Measurements from ENCODE around the gene RAET1L.
"Not testable (repeated sequence)": the region's sequence is repeated elsewhere in the genome, so short reads cannot be mapped to it uniquely, and the experiment has no call there.

RAET1L gene

DNA sequence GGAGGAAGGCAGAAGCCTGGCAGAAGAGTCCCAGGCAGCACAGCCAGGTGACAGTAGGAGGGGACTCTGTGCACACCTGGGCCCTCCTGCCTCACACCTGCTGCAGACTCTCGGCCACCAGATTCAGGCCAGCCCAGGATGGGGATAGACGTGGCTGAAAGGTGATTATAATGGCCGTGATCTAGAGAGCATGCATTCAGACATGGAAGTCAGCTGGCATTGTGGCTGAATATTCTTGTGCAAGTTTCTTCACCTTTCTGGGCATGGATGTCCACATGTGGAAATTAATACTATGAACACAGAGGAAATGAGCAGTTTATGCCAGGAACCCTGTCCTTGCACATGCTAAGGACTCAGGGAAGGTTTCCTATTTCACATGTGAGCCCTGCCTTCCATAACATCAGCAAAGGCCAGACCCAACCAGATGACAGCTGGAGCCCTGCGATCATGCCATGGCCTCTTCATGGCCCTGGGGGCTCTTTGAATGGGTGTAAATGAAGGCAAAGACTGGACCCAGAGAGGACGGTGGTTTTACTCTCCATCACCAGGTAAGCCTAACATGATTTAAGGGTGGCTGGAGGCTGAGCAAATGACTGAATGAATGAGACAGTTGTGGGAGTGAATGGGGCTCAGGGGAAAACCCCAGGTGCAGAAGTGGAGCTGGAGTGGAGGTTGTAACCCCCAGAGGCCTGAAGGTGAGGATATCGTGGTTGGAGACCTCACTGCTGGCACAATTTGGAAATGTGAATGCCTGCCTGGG is 2.7 kb upstream of the RAET1L start:
- no peak overlapping the region for H3K4me3 ChIP-seq (ENCODE audit: low read depth, low read length)
- no peak for TF ChIP-seq CTCF (IDR thresholded peaks at IDR 0.05; ENCODE audit: insufficient read depth, low read depth, low read length, missing control alignments)
- no peak for DNase-seq (ENCODE audit: low read depth)

DNA sequence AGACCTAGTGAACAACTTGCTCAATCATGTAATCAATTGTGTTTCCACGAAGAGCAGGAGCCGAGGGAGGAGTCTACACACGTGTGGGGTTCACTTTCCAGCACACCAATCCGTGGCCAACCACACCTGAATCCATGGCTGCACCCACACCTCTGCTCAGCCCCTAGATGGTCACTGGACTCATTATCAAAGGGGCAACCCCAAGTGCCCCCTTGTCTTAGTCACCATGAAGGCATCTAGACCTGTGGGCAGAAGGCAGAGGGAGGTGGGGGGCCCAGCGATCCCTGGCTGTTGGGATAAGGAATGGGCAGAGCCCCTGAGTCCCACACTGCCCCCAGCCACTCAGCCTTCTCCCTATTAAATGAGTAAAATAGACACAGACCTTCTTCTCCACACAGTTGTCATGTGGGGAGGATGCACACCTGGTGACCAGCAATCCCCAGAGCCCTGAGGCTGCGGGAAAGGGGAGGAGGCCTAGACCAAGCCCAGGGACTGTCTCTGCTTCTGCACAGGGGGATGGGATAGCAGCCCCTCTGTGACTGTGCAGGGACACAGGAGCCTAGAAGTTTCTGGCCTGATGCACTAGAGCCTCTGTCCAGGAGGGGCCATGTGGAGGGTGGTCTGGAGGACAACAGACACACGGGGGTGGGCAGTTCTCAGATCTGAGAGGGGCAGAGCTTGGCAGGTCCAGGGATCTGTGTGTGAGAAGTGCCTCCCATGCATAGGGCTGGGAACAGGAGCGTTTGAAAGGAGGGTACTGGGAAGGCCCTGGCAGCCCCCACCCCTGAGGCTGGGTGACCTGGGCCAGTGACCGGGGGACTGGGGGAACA is 1.9 kb upstream of the RAET1L start:
- no peak for TF ChIP-seq CTCF (IDR thresholded peaks at IDR 0.05; ENCODE audit: insufficient read depth, low read depth, low read length, missing control alignments)
- no peak overlapping the region for H3K4me3 ChIP-seq (ENCODE audit: low read depth, low read length)
- no peak for DNase-seq (ENCODE audit: low read depth)

DNA sequence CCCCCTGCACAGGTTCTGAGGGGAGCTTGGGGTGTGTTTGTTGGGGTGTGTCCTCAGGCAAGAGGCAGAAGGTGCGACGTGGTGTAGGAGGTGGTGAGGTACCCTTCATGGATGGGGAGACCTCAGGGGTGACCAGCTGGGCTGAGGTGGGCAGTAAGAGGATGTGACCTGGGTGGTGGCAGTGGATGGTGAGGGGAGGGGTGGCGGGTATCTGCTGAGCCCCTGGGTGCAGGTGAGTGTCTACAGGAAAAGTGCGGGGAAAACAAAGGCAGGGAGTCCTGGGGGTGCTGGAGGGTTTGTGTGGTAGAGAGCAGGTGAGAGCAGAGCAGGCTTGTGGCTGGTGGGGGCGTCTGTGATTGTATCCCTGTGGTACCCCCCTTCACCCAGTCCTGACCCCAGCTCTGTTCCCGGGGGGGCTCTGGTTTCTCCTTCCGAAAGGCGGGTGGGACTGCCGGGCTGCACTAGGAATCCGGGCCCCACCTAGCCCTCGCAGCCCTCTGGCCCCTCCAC is 631 bp downstream of the RAET1L start:
- no peak overlapping the region for H3K4me3 ChIP-seq (ENCODE audit: low read depth, low read length)
- no peak for DNase-seq (ENCODE audit: low read depth)
- TF ChIP-seq CTCF (IDR thresholded peaks at IDR 0.05; ENCODE audit: insufficient read depth, low read depth, low read length, missing control alignments): no peak

GRCh38 chr6:150024021-150024420 is 1.3 kb downstream of the RAET1L start:
- H3K4me3 ChIP-seq (ENCODE audit: low read depth, low read length): not testable (repeated sequence)

DNA sequence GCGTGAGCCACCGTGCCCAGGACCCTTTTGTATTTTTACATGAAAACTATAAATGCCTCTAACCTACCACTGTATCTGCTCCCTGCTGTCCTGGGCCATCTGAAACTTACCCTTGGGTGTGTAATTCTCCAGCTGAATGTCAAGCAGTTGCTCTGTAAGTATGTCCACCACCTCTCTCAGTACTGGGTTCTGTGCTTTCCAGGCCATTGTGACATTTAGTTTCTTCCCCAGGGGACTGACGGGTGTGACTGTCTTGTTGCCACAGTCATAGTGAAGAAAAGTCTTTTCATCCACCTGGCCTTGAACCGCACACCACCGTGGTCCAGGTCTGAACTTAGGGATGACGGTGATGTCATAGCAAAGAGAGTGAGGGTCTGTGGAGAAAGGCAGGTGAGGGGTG is 3.5 kb downstream of the RAET1L start:
- not testable (repeated sequence) for DNase-seq (ENCODE audit: low read depth); H3K4me3 ChIP-seq (ENCODE audit: low read depth, low read length)

More at GRCh38 chr6:150024021-150024420, 1.3 kb downstream of the RAET1L start:
- not testable (repeated sequence) for DNase-seq (ENCODE audit: low read depth)

- no peak overlapping the region for H3K4me3 ChIP-seq (ENCODE audit: low read depth, low read length)
- DNase-seq (ENCODE audit: low read depth): no peak
- TF ChIP-seq CTCF (IDR thresholded peaks at IDR 0.05; ENCODE audit: insufficient read depth, low read depth, low read length, missing control alignments): no peak
Measured at GRCh38 chr6:150018846-150019580, 6.3 kb downstream of the RAET1L start.

DNA sequence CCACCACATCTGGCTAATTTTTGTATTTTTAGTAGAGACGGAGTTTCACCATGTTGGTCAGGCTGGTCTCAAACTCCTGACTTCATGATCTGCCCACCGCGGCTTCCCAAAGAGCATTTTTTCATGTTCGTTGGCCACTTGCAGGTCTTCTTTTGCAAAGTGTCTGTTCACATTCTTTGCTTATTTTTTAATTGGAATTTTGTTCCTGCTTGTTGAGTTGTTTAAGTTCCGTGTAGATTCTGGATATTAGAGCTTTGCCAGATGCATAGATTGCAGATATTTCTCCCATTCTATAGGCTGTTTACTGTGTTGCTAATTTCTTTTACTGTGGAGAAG is 8.2 kb downstream of the RAET1L start:
- not testable (repeated sequence) for DNase-seq (ENCODE audit: low read depth)

More for the DNA sequence above, 8.2 kb downstream of the RAET1L start:
- not testable (repeated sequence) for H3K4me3 ChIP-seq (ENCODE audit: low read depth, low read length)
